ENCODE results near the gene BATF2. TPM values are rescaled to one million over a fixed set of nuclear protein-coding genes. Genes with fewer than 3 reads are reported as not detected.

BATF2 gene
- total RNA-seq, 1 experiment from 2014 or later: 1.3 TPM

Other genes starting within 250 kb of the BATF2 start
- not detected in 2 replicates for gene PYGM, start 237.0 kb downstream of the BATF2 start, total RNA-seq (2014; rRNA removed; shearing (Covaris generic); ENCODE audit: low replicate concordance)
- 70.1 and 72.2 TPM in 2 replicates for gene SF1, start 218.4 kb downstream of the BATF2 start, total RNA-seq (2014; rRNA removed; shearing (Covaris generic); ENCODE audit: low replicate concordance)
- 6.2 and 14.8 TPM in 2 replicates for gene MAP4K2, start 193.8 kb downstream of the BATF2 start, total RNA-seq (2014; rRNA removed; shearing (Covaris generic); ENCODE audit: low replicate concordance)
- 9.2 and 13.3 TPM in 2 replicates for gene MEN1, start 186.4 kb downstream of the BATF2 start, total RNA-seq (2014; rRNA removed; shearing (Covaris generic); ENCODE audit: low replicate concordance)
- 0.07 and 0.36 TPM in 2 replicates for gene CDC42BPG, start 152.3 kb downstream of the BATF2 start, total RNA-seq (2014; rRNA removed; shearing (Covaris generic); ENCODE audit: low replicate concordance)
- gene EHD1, start 118.3 kb downstream of the BATF2 start, total RNA-seq (2014; rRNA removed; shearing (Covaris generic); ENCODE audit: low replicate concordance): 62.9 and 64.8 TPM in 2 replicates
- 4.6 and 18.6 TPM in 2 replicates for gene ATG2A, start 79.8 kb downstream of the BATF2 start, total RNA-seq (2014; rRNA removed; shearing (Covaris generic); ENCODE audit: low replicate concordance)
- 5.4 and 8.8 TPM in 2 replicates for gene PPP2R5B, start 72.3 kb downstream of the BATF2 start, total RNA-seq (2014; rRNA removed; shearing (Covaris generic); ENCODE audit: low replicate concordance)
- gene GPHA2, start 61.1 kb downstream of the BATF2 start, total RNA-seq (2014; rRNA removed; shearing (Covaris generic); ENCODE audit: low replicate concordance): not detected in 2 replicates
- not detected in 2 replicates for gene MAJIN, start 24.9 kb downstream of the BATF2 start, total RNA-seq (2014; rRNA removed; shearing (Covaris generic); ENCODE audit: low replicate concordance)
- gene ARL2, start 17.2 kb upstream of the BATF2 start, total RNA-seq (2014; rRNA removed; shearing (Covaris generic); ENCODE audit: low replicate concordance): 170 and 249 TPM in 2 replicates
- 11.2 and 18.5 TPM in 2 replicates for gene SNX15, start 30.5 kb upstream of the BATF2 start, total RNA-seq (2014; rRNA removed; shearing (Covaris generic); ENCODE audit: low replicate concordance)
- 42.1 and 54.8 TPM in 2 replicates for gene SAC3D1, start 44.2 kb upstream of the BATF2 start, total RNA-seq (2014; rRNA removed; shearing (Covaris generic); ENCODE audit: low replicate concordance)
- gene NAALADL1, start 61.6 kb upstream of the BATF2 start, total RNA-seq (2014; rRNA removed; shearing (Covaris generic); ENCODE audit: low replicate concordance): not detected in 2 replicates
- gene CDCA5, start 87.1 kb upstream of the BATF2 start, total RNA-seq (2014; rRNA removed; shearing (Covaris generic); ENCODE audit: low replicate concordance): 42.5 and 43.5 TPM in 2 replicates
- gene ZFPL1, start 87.3 kb upstream of the BATF2 start, total RNA-seq (2014; rRNA removed; shearing (Covaris generic); ENCODE audit: low replicate concordance): 70.2 and 88.7 TPM in 2 replicates
- 60.9 and 117 TPM in 2 replicates for gene VPS51, start 99.2 kb upstream of the BATF2 start, total RNA-seq (2014; rRNA removed; shearing (Covaris generic); ENCODE audit: low replicate concordance)
- gene TM7SF2, start 114.9 kb upstream of the BATF2 start, total RNA-seq (2014; rRNA removed; shearing (Covaris generic); ENCODE audit: low replicate concordance): 3.5 and 10.9 TPM in 2 replicates
- gene ZNHIT2, start 120.7 kb upstream of the BATF2 start, total RNA-seq (2014; rRNA removed; shearing (Covaris generic); ENCODE audit: low replicate concordance): 12.0 and 14.4 TPM in 2 replicates
- gene FAU, start 125.2 kb upstream of the BATF2 start, total RNA-seq (2014; rRNA removed; shearing (Covaris generic); ENCODE audit: low replicate concordance): 283 and 364 TPM in 2 replicates
- gene MRPL49, start 125.3 kb upstream of the BATF2 start, total RNA-seq (2014; rRNA removed; shearing (Covaris generic); ENCODE audit: low replicate concordance): 74.4 and 79.4 TPM in 2 replicates
- gene SYVN1, start 137.5 kb upstream of the BATF2 start, total RNA-seq (2014; rRNA removed; shearing (Covaris generic); ENCODE audit: low replicate concordance): 0.91 and 18.3 TPM in 2 replicates
- not detected in 2 replicates for gene SPDYC, start 173.3 kb upstream of the BATF2 start, total RNA-seq (2014; rRNA removed; shearing (Covaris generic); ENCODE audit: low replicate concordance)
- 99.3 and 167 TPM in 2 replicates for gene CAPN1, start 185.0 kb upstream of the BATF2 start, total RNA-seq (2014; rRNA removed; shearing (Covaris generic); ENCODE audit: low replicate concordance)